ENCODE results near the gene TRIP12. TPM values are rescaled to one million over a fixed set of nuclear protein-coding genes. Genes with fewer than 3 reads are reported as not detected.
"Not testable (repeated sequence)": the region's sequence is repeated elsewhere in the genome, so short reads cannot be mapped to it uniquely, and the experiment has no call there.

Gene TRIP12
- total and polyA plus RNA-seq, 2 donors (not counting 3 experiments of a cell fraction or from before 2014, with no cell fraction given): 53.8 to 278 TPM

DNA sequence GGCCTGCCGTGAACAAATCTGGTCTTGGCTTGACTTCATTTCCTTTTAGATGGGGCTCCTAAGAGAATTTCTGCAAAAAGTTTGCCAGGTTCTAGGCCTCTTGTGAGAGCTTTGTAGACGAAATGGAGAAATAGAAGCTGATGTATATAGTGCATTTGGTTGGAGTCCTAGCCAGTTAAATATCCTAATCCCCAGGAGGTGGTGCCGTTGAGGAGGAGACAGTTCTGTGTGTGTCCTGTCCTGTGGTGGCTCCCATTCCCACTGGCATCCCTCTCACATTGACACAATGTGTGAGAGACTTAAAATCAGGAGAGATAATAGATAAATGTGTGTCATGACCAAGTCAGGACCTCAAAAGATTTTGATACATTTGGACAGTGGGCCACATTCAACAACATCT is 172.9 kb downstream of the TRIP12 start:
- H3K9ac ChIP-seq (replicated peaks; ENCODE audit: extremely low read depth, insufficient read depth, low read length): no peak overlapping the region
- ChIA-PET POLR2A (no interaction called here), CTCF (no interaction called here)
- no peaks in the 10 kb centered on the region for H4K20me1 ChIP-seq (replicated peaks; ENCODE audit: control insufficient read depth, extremely low read depth, insufficient read depth, low read length)
- no peak for FAIRE-seq
- no peaks in the 10 kb centered on the region for H3K9me1 ChIP-seq (replicated peaks; ENCODE audit: control insufficient read depth, extremely low read depth, insufficient read depth, low read length)
- dilution Hi-C loops (cut with MboI; ENCODE audit: extremely low pct_ligation_motif_present, low sequenced_read_pairs) (no loop called here), intact Hi-C loops (cut with micrococcal nuclease) (no loop called here)
- H3K4me3 ChIP-seq (replicated peaks in 1 of 3; ENCODE audit: insufficient read depth in 1 of 3, low read depth in 1 of 3, low read length in 3 of 3): no peak overlapping the region
- DNase-seq (ENCODE audit: low read depth, low spot score): no peak
- H3K4me2 ChIP-seq (ENCODE audit: insufficient read depth, low read length): no peak overlapping the region
- no peak overlapping the region for H3K27ac ChIP-seq (ENCODE audit: insufficient read depth, low read depth, low read length)
- no peak overlapping the region for H2AFZ ChIP-seq (ENCODE audit: low read depth, low read length)
- H3K4me1 ChIP-seq (ENCODE audit: control insufficient read depth, extremely low read depth, insufficient read depth, low read length): no peaks in the 10 kb centered on the region
- H3K27me3 ChIP-seq (ENCODE audit: control insufficient read depth in 2 of 2, insufficient read depth in 2 of 2, low read length in 2 of 2): no peaks in the 10 kb centered on the region
- BruUV-seq (replicated peaks): no TSS peak
- TF ChIP-seq, protein P1, sequence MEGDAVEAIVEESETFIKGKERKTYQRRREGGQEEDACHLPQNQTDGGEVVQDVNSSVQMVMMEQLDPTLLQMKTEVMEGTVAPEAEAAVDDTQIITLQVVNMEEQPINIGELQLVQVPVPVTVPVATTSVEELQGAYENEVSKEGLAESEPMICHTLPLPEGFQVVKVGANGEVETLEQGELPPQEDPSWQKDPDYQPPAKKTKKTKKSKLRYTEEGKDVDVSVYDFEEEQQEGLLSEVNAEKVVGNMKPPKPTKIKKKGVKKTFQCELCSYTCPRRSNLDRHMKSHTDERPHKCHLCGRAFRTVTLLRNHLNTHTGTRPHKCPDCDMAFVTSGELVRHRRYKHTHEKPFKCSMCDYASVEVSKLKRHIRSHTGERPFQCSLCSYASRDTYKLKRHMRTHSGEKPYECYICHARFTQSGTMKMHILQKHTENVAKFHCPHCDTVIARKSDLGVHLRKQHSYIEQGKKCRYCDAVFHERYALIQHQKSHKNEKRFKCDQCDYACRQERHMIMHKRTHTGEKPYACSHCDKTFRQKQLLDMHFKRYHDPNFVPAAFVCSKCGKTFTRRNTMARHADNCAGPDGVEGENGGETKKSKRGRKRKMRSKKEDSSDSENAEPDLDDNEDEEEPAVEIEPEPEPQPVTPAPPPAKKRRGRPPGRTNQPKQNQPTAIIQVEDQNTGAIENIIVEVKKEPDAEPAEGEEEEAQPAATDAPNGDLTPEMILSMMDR (IDR thresholded peaks at IDR 0.05; ENCODE audit: extremely low read depth in 1 of 2, insufficient read depth in 1 of 2, low read depth in 1 of 2, low read length in 2 of 2): no peak
- no peak for TF ChIP-seq POLR2A (IDR thresholded peaks at IDR 0.05; ENCODE audit: low read depth, low read length)
- TF ChIP-seq JUN (IDR thresholded peaks at IDR 0.05; ENCODE audit: borderline replicate concordance, insufficient read depth, insufficient read length, low read depth): no peak
- TF ChIP-seq FOS (IDR thresholded peaks at IDR 0.05; ENCODE audit: borderline replicate concordance, insufficient read depth, low read length): no peak
- TF ChIP-seq, protein P2, sequence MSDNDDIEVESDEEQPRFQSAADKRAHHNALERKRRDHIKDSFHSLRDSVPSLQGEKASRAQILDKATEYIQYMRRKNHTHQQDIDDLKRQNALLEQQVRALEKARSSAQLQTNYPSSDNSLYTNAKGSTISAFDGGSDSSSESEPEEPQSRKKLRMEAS (IDR thresholded peaks at IDR 0.05; ENCODE audit: insufficient read depth, insufficient read length): no peak
- H3K9me3 ChIP-seq (replicated peaks; ENCODE audit: control insufficient read depth, insufficient read depth, low read length): no peaks in the 10 kb centered on the region
- no peaks in the 10 kb centered on the region for H3K36me3 ChIP-seq (ENCODE audit: control insufficient read depth in 2 of 2, extremely low read depth in 1 of 2, insufficient read depth in 2 of 2, low read length in 2 of 2)
- no peaks in the 10 kb centered on the region for H3K79me2 ChIP-seq (ENCODE audit: control insufficient read depth, insufficient read depth, low read length)

DNA sequence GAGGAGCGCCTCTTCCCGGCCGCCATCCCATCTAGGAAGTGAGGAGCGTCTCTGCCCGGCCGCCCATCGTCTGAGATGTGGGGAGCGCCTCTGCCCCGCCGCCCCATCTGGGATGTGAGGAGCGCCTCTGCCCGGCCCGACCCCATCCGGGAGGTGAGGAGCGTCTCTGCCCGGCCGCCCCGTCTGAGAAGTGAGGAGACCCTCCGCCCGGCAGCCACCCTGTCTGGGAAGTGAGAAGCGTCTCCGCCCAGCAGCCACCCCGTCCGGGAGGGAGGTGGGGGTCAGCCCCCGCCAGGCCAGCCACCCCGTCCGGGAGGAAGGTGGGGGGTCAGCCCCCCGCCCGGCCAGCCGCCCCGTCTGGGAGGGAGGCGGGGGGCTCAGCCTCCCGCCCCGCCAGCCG is 179.1 kb downstream of the TRIP12 start:
- H3K4me2 ChIP-seq (ENCODE audit: insufficient read depth, low read length); H3K36me3 ChIP-seq (ENCODE audit: control insufficient read depth in 2 of 2, extremely low read depth in 1 of 2, insufficient read depth in 2 of 2, low read length in 2 of 2); H3K9ac ChIP-seq (replicated peaks; ENCODE audit: extremely low read depth, insufficient read depth, low read length); H2AFZ ChIP-seq (ENCODE audit: low read depth, low read length); POLR2A ChIA-PET; CTCF ChIA-PET; H3K9me1 ChIP-seq (replicated peaks; ENCODE audit: control insufficient read depth, extremely low read depth, insufficient read depth, low read length); BruUV-seq (replicated peaks); H3K27me3 ChIP-seq (ENCODE audit: control insufficient read depth in 2 of 2, insufficient read depth in 2 of 2, low read length in 2 of 2); H3K4me3 ChIP-seq (replicated peaks in 1 of 3; ENCODE audit: insufficient read depth in 1 of 3, low read depth in 1 of 3, low read length in 3 of 3); H4K20me1 ChIP-seq (replicated peaks; ENCODE audit: control insufficient read depth, extremely low read depth, insufficient read depth, low read length); H3K9me3 ChIP-seq (replicated peaks; ENCODE audit: control insufficient read depth, insufficient read depth, low read length); H3K4me1 ChIP-seq (ENCODE audit: control insufficient read depth, extremely low read depth, insufficient read depth, low read length); dilution Hi-C loops (cut with MboI; ENCODE audit: extremely low pct_ligation_motif_present, low sequenced_read_pairs); DNase-seq (ENCODE audit: low read depth, low spot score); H3K79me2 ChIP-seq (ENCODE audit: control insufficient read depth, insufficient read depth, low read length); intact Hi-C loops (cut with micrococcal nuclease); FAIRE-seq; H3K27ac ChIP-seq (ENCODE audit: insufficient read depth, low read depth, low read length): not testable (repeated sequence)
